GM21619 (cell line): Measurements from ENCODE around the gene NCKAP5.
"Not testable (repeated sequence)": the region's sequence is repeated elsewhere in the genome, so short reads cannot be mapped to it uniquely, and the experiment has no call there.

Source experiments
- ATAC-seq: cut with Tn5 transposase; IDR thresholded peaks from one replicate; pipeline ENCODE4 v1.9.1; 2021; ENCODE audit not compliant: unreplicated experiment

NCKAP5 gene

GRCh38 chr2:133470446-133470845, 97.8 kb downstream of the NCKAP5 start:
- ATAC-seq, result not testable (repeated sequence)

GRCh38 chr2:133462811-133463210, 105.5 kb downstream of the NCKAP5 start:
- ATAC-seq, result no peak

- no peak for ATAC-seq
Observed at GRCh38 chr2:133461484-133461883, 106.8 kb downstream of the NCKAP5 start.

DNA sequence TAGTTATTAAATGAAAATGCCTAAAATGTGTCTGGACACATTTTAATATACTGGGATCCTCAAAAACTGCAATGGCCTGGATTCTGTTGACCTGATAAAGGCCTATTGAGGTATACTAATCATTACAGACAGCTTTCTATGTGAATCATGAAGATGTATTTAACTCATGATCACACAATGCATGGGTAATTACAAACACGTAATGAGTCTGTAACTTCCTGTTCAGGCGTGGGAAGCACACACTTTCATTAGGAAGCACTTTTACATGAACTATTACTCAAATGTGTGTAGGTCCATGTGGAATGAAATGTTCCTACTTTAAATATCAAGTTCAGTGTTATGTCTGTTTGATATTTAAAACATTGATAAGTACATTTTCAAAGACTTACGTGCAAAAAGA, 108.7 kb downstream of the NCKAP5 start:
- no peak for ATAC-seq

- no peak for ATAC-seq
Observed at GRCh38 chr2:133458280-133458679, 110.0 kb downstream of the NCKAP5 start.

DNA sequence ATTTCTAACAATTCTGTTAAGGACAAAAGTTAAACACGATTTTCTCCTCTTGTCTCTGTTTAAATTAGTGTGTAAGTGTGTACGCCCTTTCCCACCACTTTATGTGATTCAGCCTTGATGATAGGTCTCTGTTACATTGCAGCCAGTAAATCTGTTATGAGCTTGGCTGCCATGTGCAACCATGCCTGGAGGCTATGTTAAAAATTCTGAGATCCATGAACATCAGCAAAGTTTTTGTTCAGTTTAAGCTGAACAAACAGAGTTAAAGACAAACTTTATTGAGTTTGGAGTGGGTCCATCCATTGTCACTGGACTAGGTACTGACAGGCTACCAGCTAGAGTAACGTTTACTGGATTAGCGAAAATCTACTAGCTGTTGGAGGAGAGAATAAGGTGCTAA, 110.4 kb downstream of the NCKAP5 start:
- ATAC-seq, result no peak

- no peak for ATAC-seq
Observed at GRCh38 chr2:133456971-133457370, 111.3 kb downstream of the NCKAP5 start.

DNA sequence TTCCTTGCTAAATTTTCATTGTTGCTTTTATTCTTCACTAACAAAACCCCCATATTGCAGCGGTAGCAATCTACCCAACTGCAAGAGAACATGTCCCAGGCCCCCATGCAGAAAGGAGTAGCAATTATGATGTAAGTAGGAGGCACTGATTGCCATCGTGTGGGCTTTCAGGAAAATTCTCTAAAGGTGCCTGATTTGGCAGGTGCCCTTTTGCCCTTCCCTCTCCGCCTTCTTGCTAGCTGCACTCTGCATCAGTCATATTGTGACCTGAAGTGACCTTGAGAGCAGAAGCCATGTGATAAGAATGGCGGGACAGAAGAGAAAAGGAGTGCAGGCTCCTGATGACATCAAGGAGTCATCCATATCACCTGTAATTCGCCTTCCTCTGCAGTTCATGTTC, 112.1 kb downstream of the NCKAP5 start:
- ATAC-seq, result no peak

- ATAC-seq, result no peak
Observed at GRCh38 chr2:133453032-133453431, 115.2 kb downstream of the NCKAP5 start.

GRCh38 chr2:133452583-133452982, 115.7 kb downstream of the NCKAP5 start:
- ATAC-seq, result no peak

DNA sequence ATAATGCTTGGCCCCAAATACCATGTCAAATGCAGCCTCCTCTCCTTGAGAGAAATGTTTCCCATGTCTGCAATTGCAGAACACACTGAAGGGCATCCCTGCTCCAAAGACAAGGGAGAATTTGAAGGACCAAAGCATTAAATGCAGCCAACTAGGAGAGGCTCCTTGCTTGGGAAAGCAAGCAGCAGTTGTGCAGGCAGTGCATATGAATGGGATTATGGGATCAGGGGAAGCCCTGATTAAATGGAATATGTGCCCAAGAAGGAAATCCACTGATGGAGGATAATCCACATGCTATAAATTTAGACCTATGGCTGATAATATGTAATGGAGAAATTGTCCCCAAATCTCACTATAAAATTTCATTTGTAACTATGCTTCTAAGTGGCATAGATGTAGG, 116.1 kb downstream of the NCKAP5 start:
- no peak for ATAC-seq

GRCh38 chr2:133448195-133448594, 120.1 kb downstream of the NCKAP5 start:
- ATAC-seq, result no peak

- ATAC-seq, result no peak
Observed at GRCh38 chr2:133447303-133447702, 121.0 kb downstream of the NCKAP5 start.

DNA sequence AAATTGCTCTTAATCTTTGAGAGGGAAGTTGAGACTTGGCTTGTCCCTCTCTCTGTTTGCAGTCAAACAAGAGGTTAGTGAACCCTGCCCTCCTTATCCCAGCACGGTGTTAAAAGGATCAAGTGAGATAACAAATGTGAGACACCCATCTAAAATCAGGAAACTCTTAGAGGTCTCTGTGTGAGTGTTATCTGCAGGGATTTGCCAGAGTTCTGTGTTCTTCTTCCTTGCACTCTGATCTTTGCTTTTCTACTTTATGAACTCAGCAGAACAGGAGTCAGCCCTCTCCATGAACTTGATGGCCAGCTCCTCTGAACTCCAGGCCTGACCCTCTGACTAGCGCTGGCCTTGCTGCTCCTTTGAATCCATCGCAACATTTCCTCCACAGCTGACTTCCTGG, 123.8 kb downstream of the NCKAP5 start:
- ATAC-seq, result no peak

DNA sequence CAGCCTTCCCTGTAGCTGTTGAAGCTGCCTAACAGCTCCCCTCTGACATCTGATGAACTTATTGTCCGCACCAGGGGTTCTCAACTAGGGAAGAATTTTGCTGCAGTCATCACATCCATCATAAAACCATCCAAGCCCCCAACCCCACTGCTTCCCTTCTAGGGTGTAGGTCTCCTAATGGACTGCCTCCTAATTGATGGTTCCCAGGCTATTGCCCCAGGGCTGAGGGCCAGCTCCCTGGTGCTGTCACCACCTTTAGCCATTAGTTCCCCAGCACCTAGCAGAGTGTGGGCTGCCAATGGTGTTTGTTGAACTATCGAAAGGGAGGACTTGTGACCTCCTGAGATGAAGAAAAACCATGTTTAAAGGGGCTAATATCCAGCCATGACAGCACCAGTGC, 125.9 kb downstream of the NCKAP5 start:
- no peak for ATAC-seq

DNA sequence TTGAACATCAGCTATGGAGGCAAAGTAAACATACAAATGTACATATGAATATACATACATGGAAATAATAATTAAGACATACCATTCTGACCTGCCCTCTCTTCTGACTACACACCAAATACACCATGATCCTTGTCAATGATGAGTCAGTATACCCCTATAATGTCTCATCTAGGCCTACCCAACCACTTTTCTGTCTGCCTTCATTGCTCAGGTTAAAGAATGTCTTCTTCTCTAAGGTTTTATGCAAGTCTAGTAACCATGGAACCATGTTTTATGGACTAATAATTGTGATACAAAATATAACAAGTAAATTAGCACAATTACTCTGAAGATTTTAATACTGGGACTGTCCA, 128.7 kb downstream of the NCKAP5 start:
- ATAC-seq, result no peak

DNA sequence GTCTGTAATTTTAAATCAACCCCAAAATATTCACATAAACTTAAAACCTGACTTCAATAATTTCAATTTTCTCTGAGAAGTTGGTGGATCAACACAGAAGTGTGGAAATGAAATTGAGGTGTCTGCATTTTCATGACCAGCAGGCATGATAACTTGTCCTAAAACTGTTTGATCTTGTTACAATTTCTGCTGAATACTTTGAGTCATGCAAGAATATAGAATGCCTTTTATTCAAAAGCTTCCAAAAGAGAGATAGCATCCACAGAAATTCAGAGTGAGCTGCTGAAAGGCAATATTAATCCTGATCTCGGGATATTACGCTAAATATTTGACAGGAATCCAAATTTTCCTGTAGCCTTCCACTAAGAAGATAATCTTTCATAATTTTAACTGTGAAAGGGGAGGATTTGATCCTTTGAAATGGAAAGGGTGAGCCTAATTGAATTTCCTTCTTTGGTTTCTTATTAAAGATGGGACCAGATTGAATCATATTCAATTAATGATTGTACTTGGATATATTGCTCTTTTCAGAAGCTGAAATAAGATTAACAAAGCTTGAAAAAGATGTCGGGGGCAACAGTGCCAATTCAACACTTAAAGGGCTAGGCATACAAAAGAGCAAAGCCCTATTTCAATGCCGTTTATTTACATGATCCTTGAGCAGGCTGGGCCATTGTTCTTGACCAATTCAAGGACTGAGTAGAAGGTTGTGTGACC, 129.3 kb downstream of the NCKAP5 start:
- no peak for ATAC-seq

DNA sequence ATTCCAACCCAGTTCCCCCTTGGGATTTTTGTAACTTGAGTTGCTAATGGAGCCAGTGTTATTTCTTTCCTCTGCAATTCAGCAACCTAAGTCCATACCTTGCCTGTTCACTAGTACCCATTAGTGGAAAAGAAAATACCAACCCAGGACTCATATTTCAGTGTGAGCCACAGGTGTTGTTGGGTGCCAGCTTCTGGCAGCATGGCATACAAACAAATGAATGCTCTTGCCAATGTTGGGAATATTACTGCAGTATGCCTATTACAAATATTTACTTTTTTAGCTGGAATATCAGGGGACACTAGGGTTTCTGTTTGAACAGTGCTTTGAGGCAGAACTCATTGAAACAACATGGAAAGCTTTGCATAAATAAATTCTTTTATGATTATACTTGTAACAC, 130.2 kb downstream of the NCKAP5 start:
- no peak for ATAC-seq

- no peak for ATAC-seq
Observed at GRCh38 chr2:133437492-133437891, 130.8 kb downstream of the NCKAP5 start.

- no peak for ATAC-seq
Observed at GRCh38 chr2:133434959-133435668, 133.1 kb downstream of the NCKAP5 start.

DNA sequence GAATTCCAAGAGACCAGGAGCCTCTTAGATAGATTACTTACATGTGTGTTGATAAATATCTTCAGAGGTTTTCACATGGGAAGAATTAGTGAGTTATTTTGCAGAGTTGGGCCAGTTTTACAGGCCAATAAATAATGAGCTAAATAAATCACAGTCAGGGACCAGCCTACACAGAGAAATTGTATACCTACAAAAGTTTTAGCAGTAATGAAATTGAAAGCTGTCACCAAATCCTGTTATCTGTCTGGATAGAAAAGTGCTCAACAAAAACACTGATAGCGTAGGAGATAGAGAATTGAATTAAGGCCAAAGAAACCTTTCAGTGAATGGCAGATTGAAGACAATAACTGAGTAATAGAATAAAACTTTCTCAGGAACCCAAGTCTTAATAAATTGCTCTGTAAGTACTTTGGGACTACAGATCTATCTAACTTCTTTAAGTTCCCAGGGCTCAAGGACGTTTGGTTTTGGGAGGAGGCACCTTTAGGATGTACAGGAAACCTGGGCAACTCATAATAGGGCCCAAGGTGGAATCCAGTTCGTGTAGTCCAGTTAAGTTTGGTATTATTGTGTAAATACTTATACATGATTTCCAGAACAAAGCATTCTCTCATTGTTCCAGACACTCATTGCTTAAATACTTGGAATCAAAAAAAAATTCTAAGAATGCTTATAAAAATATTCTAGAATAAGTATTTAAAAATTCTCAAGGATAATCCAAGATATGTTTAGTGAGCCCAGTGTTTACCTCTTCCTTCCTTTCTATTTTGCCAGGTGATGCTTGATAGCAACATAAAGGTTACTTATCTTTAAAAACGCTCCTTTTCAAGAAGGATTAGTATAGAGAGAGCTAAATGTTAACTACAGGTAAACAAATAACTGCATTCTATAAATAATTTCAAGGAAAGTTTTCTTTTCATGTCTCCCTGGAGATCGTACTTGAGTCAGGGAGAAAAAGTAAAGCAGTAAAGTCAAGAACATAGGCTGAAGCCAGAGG, 134.5 kb downstream of the NCKAP5 start:
- ATAC-seq, result no peak

DNA sequence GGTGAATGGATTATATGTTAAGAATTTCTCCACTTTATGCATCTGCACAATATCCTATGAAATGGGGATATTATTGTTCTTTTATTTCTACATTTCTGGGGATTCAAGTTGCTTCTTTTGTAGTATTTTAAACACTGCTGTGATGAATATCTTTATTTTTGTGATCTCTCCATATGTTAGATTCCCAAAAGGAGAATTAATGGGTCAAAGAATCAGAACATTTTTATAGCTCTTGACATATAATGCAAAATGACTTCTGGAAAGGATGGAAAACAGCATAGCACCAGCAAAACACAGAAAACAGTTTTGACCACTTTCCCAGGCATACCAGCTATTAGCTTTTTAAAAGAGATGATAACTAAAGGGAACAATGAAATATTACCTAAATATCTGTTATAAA, 135.5 kb downstream of the NCKAP5 start:
- no peak for ATAC-seq
